Breast epithelium (tissue), 4 donors: ENCODE measurements around the gene TBC1D14. TPM values are rescaled to one million over a fixed set of nuclear protein-coding genes. Genes with fewer than 3 reads are reported as not detected.

ENCODE experiments used
- DNase-seq, 2 donors: peaks; one replicate each; pipeline ENCODE4 v3.0.0-alpha.2; 2019; ENCODE audit warnings: low spot score in 2 of 2
- H3K27ac ChIP-seq, 2 donors: fragments of 200-600 bp; sonication (generic) in 1 of 2; one replicate each; pipeline ENCODE4 v1.5.1; 2016 to 2019; ENCODE audit warnings: mild to moderate bottlenecking in 1 of 2
- H3K27me3 ChIP-seq, 2 donors: fragments of 200-600 bp; sonication (generic) in 1 of 2; one replicate each; pipeline versions ENCODE4 v1.5.1 to v1.6.0; 2017 to 2019; ENCODE audit warnings: control low read depth in 1 of 2, mild to moderate bottlenecking in 1 of 2
- H3K36me3 ChIP-seq: fragments of 200-600 bp; one replicate; pipeline ENCODE4 v1.5.1; 2019
- H3K4me1 ChIP-seq, 2 donors: fragments of 200-600 bp; sonication (generic); one replicate each; pipeline ENCODE4 v1.5.1; 2016 to 2019; ENCODE audit warnings: control low read depth in 1 of 2
- H3K4me3 ChIP-seq, 3 donors: fragments of 200-600 bp; sonication (generic); 1 replicate in 2 of 3; 2 replicates in 1 of 3; pipeline ENCODE4 v1.5.1; 2016 to 2019; ENCODE audit warnings: mild to moderate bottlenecking in 3 of 3, moderate library complexity in 2 of 3
- H3K9me3 ChIP-seq, 2 donors: fragments of 200-600 bp; sonication (generic) in 1 of 2; one replicate each; pipeline ENCODE4 v1.5.1; 2016 to 2019; ENCODE audit warnings: control low read depth in 1 of 2
- CTCF ChIP-seq, 3 donors: fragments of 450-650 bp; IDR thresholded peaks; one replicate each; pipeline ENCODE4 v1.5.1; 2016 to 2017; ENCODE audit warnings: antibody characterized with exemption in 3 of 3, mild to moderate bottlenecking in 3 of 3, moderate library complexity in 3 of 3
- POLR2A ChIP-seq: fragments of 450-650 bp; IDR thresholded peaks from one replicate; pipeline ENCODE4 v1.6.1; 2016; ENCODE audit warnings: antibody characterized with exemption, mild to moderate bottlenecking, moderate library complexity
- POLR2AphosphoS5 ChIP-seq, 3 donors: sonication (generic); formaldehyde crosslinking; IDR thresholded peaks; one replicate each; pipeline ENCODE4 v1.6.1; 2017; ENCODE audit warnings: antibody characterized with exemption in 3 of 3
- intact Hi-C: fragments of 100-400 bp; cut with DNase I; formaldehyde crosslinking; loops from one replicate; pipeline ENCODE4 v1.15.1; 2023; ENCODE audit warnings: low total_unique reads
- total RNA-seq, 3 donors: library from RNA; depleted of rRNA; stranded (reverse); fragments of >200 nt; gene quantifications; one replicate each; pipeline ENCODE4 v1.1.0, GENCODE V29; 2016

The TBC1D14 gene
- 10 to 100 TPM; 48.5 to 57.3 (median 48.7) TPM for total RNA-seq

- no peaks in the 10 kb centered on the region for H3K4me1 ChIP-seq
Measured at GRCh38 chr4:6909113-6909969, at the start of gene TBC1D14. TBC1D14 (plus strand) TSS chr4:6909826; CDS start chr4:6923390, 13,564 bp downstream.

GRCh38 chr4:6868386-6868785, 41.2 kb upstream of the TBC1D14 start:
- no peaks in the 10 kb centered on the region for H3K9me3 ChIP-seq
- intact Hi-C loops: no loop called here
- TF ChIP-seq POLR2AphosphoS5 (IDR thresholded peaks at IDR 0.05): no peak
- TF ChIP-seq CTCF (IDR thresholded peaks at IDR 0.05): no peak
- TF ChIP-seq POLR2A: no peak
- H3K4me3 ChIP-seq: no peak overlapping the region
- no peak overlapping the region for H3K27ac ChIP-seq
- no peaks in the 10 kb centered on the region for H3K27me3 ChIP-seq
- H3K36me3 ChIP-seq: peaks cover 2% of the 10 kb centered on the region
- DNase-seq: no peak
- no peaks in the 10 kb centered on the region for H3K4me1 ChIP-seq

More at GRCh38 chr4:6909113-6909969, at the start of gene TBC1D14:
- H3K9me3 ChIP-seq: no peaks in the 10 kb centered on the region
- TF ChIP-seq POLR2AphosphoS5 (IDR thresholded peaks at IDR 0.05) (peak; percentile 31 to 45 (median 31)), POLR2A (no peak), CTCF (IDR thresholded peaks at IDR 0.05) (peak in 1 of 3 donors; percentile 36)
- peak; percentile 80 to 87 for DNase-seq
- peak within 1 kb of the TSS; percentile 76 to 92 (median 88) for H3K4me3 ChIP-seq
- H3K27me3 ChIP-seq: no peaks in the 10 kb centered on the region
- intact Hi-C loops: no loop called here
- H3K27ac ChIP-seq: peak within 1 kb of the TSS; percentile 98
- no peaks in the 10 kb centered on the region for H3K36me3 ChIP-seq

GRCh38 chr4:6869944-6870343, 39.7 kb upstream of the TBC1D14 start:
- no peaks in the 10 kb centered on the region for H3K4me1 ChIP-seq
- H3K36me3 ChIP-seq: peaks cover 2% of the 10 kb centered on the region
- DNase-seq: no peak
- no peak overlapping the region for H3K4me3 ChIP-seq
- H3K27me3 ChIP-seq: no peaks in the 10 kb centered on the region
- H3K9me3 ChIP-seq: no peaks in the 10 kb centered on the region
- no peak for TF ChIP-seq POLR2A
- TF ChIP-seq POLR2AphosphoS5 (IDR thresholded peaks at IDR 0.05): no peak
- no peak for TF ChIP-seq CTCF (IDR thresholded peaks at IDR 0.05)
- intact Hi-C loops: no loop called here
- peak overlapping the region in 1 of 2 donors; percentile 28 for H3K27ac ChIP-seq

GRCh38 chr4:6873291-6873690, 36.3 kb upstream of the TBC1D14 start:
- intact Hi-C loops: no loop called here
- DNase-seq: no peak

More at GRCh38 chr4:6873291-6873690, 36.3 kb upstream of the TBC1D14 start:
- no peak overlapping the region for H3K4me3 ChIP-seq
- H3K4me1 ChIP-seq: no peaks in the 10 kb centered on the region
- TF ChIP-seq CTCF (IDR thresholded peaks at IDR 0.05) (no peak), POLR2AphosphoS5 (IDR thresholded peaks at IDR 0.05) (no peak), POLR2A (no peak)
- H3K27ac ChIP-seq: no peak overlapping the region
- no peaks in the 10 kb centered on the region for H3K27me3 ChIP-seq
- H3K36me3 ChIP-seq: peaks cover 2% of the 10 kb centered on the region
- no peaks in the 10 kb centered on the region for H3K9me3 ChIP-seq
